LNCaP clone FGC (cell line): Measurements from ENCODE around the gene TFAP2A.

ENCODE experiments used
- DNase-seq: peaks from one replicate; pipeline ENCODE4 v3.0.0-alpha.2; 2011; ENCODE audit warnings: low read depth
- H3K4me3 ChIP-seq: 2 replicates; pipeline ENCODE4 v1.5.1; 2011; ENCODE audit warnings: mild to moderate bottlenecking, low read depth, low read length, control low read depth
- TF ChIP-seq, protein P1 (sequence below): IDR thresholded peaks from 2 replicates; pipeline ENCODE4 v1.5.1; 2012; ENCODE audit warnings: mild to moderate bottlenecking; ENCODE audit not compliant: control insufficient read depth, insufficient read depth; ENCODE audit errors: extremely low read depth

The TFAP2A gene

DNA sequence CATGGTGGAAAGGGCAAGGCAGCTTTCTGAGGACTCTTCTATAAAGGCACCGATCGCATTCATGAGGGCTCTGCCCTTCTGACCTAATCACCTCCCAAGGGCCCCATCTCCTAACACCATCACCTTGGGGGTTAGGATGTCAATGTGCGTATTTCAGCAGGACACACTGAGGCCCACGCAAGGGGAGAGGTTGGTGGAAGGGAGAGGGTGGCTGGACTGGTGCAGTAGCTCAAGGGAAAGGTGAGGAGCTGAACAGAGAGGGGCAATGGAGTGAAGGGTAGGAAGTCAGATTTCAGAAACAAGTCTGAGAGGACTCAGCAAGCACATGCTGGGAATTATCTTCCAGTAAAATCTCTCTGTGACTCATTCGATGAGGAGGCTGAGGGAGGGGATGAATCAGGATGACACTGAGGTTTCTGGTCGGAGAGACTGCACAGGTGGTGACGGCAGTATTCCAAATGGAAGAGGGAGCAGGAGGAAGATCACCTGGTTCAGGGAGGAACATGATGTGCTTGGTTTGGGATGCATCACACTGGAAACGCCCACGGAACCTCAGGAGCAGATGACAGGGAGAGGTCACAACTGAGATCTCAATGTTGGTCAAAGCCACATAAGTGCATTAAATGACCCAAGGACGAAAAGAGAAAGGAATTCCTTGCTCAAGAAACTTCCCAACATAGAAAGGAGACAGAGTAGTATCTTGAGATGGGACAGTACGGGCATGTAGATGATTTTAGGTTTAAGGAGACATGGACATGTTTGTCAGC lies 67.1 kb downstream of the TFAP2A start:
- H3K4me3 ChIP-seq, result no peak overlapping the region
- TF ChIP-seq, protein P1, sequence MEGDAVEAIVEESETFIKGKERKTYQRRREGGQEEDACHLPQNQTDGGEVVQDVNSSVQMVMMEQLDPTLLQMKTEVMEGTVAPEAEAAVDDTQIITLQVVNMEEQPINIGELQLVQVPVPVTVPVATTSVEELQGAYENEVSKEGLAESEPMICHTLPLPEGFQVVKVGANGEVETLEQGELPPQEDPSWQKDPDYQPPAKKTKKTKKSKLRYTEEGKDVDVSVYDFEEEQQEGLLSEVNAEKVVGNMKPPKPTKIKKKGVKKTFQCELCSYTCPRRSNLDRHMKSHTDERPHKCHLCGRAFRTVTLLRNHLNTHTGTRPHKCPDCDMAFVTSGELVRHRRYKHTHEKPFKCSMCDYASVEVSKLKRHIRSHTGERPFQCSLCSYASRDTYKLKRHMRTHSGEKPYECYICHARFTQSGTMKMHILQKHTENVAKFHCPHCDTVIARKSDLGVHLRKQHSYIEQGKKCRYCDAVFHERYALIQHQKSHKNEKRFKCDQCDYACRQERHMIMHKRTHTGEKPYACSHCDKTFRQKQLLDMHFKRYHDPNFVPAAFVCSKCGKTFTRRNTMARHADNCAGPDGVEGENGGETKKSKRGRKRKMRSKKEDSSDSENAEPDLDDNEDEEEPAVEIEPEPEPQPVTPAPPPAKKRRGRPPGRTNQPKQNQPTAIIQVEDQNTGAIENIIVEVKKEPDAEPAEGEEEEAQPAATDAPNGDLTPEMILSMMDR, result no peak
- no peak for DNase-seq
